SK-N-SH (cell line): ENCODE results near the gene COQ3. TPM values are rescaled to one million over a fixed set of nuclear protein-coding genes. Genes with fewer than 3 reads are reported as not detected.

Experiments
- CTCF ChIA-PET: fragments of 300-600, 350-600 bp; formaldehyde crosslinking; extraction: SDS; loops from one replicate; lab custom pipeline; 2021; lab: Yijun Ruan, JAX
- POLR2A ChIA-PET: fragments of 350-600 bp; sonication (Branson Sonifier 250); formaldehyde crosslinking; extraction: SDS; loops from one replicate; lab custom pipeline; 2020; ENCODE audit warnings: antibody characterized with exemption, inconsistent platforms; lab: Yijun Ruan, JAX
- DNase-seq: peaks from one replicate; pipeline ENCODE4 v3.0.0; 2012
- H2AFZ ChIP-seq: fragments of 200-600 bp; sonication (generic); 2 replicates; pipeline ENCODE4 v1.8.1; 2016; ENCODE audit warnings: antibody characterized with exemption, mild to moderate bottlenecking, low read depth
- H3F3A ChIP-seq: fragments of 200-600 bp; sonication (generic); replicated peaks from 2 replicates; pipeline ENCODE3; 2016; ENCODE audit warnings: antibody characterized with exemption, mild to moderate bottlenecking; ENCODE audit not compliant: insufficient read depth
- H3K27ac ChIP-seq, 2 experiments: fragments of 200-500 bp in 1 of 2; fragments of 200-600 bp in 1 of 2; sonication (Bioruptor generic) in 1 of 2; sonication (generic), shearing (Covaris generic) in 1 of 2; 2 replicates each; pipeline versions ENCODE4 v1.5.1 to v1.6.1; 2014 to 2016; ENCODE audit warnings: low read depth in 2 of 2, inconsistent platforms in 1 of 2, low read length in 1 of 2, mild to moderate bottlenecking in 1 of 2, mixed read lengths in 1 of 2
- H3K27me3 ChIP-seq: fragments of 200-600 bp; sonication (generic), shearing (Covaris generic); 2 replicates; pipeline ENCODE4 v1.6.1; 2016; ENCODE audit warnings: mixed run types; ENCODE audit not compliant: insufficient read depth
- H3K36me3 ChIP-seq, 2 experiments: fragments of 200-500 bp in 1 of 2; fragments of 200-600 bp in 1 of 2; sonication (Bioruptor generic) in 1 of 2; sonication (generic) in 1 of 2; replicated peaks in 1 of 2; 2 replicates each; pipeline versions ENCODE3 to v1.5.1; 2014 to 2016; ENCODE audit warnings: low read length in 1 of 2, mild to moderate bottlenecking in 1 of 2; ENCODE audit not compliant: insufficient read depth in 2 of 2, control insufficient read depth in 1 of 2
- H3K4me1 ChIP-seq, 2 experiments: fragments of 200-500 bp in 1 of 2; fragments of 200-600 bp in 1 of 2; sonication (Bioruptor generic) in 1 of 2; sonication (generic), shearing (Covaris generic) in 1 of 2; 2 replicates each; pipeline versions ENCODE4 v1.5.1 to v1.6.1; 2014 to 2016; ENCODE audit warnings: low read depth in 1 of 2, low read length in 1 of 2, mixed run types in 1 of 2; ENCODE audit not compliant: insufficient read depth in 2 of 2, control insufficient read depth in 1 of 2
- H3K4me2 ChIP-seq: fragments of 200-600 bp; sonication (generic), shearing (Covaris generic); 2 replicates; pipeline ENCODE4 v1.6.1; 2017; ENCODE audit warnings: mixed run types
- H3K4me3 ChIP-seq, 2 experiments: fragments of 200-500 bp in 1 of 2; fragments of 200-600 bp in 1 of 2; sonication (Bioruptor generic) in 1 of 2; sonication (generic), shearing (Covaris generic) in 1 of 2; 2 replicates each; pipeline versions ENCODE4 v1.5.1 to v1.8.1; 2014 to 2016; ENCODE audit warnings: low read depth in 2 of 2, inconsistent platforms in 1 of 2, low read length in 1 of 2, mild to moderate bottlenecking in 1 of 2, mixed read lengths in 1 of 2, moderate library complexity in 1 of 2
- H3K79me2 ChIP-seq: fragments of 200-600 bp; sonication (generic); 2 replicates; pipeline ENCODE4 v1.8.1; 2017; ENCODE audit warnings: mild to moderate bottlenecking; ENCODE audit not compliant: insufficient read depth
- H3K9ac ChIP-seq: fragments of 200-600 bp; sonication (generic); 2 replicates; pipeline ENCODE4 v1.6.1; 2017; ENCODE audit warnings: mixed run types
- H3K9me2 ChIP-seq: fragments of 200-600 bp; sonication (generic); 2 replicates; pipeline ENCODE4 v1.6.1; 2017; ENCODE audit warnings: mixed run types
- H3K9me3 ChIP-seq: fragments of 200-600 bp; sonication (generic); 2 replicates; pipeline ENCODE4 v1.6.1; 2017; ENCODE audit warnings: mixed run types, mild to moderate bottlenecking, moderate library complexity
- H4K20me1 ChIP-seq: fragments of 200-600 bp; sonication (generic); 2 replicates; pipeline ENCODE4 v1.6.1; 2017; ENCODE audit warnings: mild to moderate bottlenecking, mixed run types; ENCODE audit not compliant: insufficient read depth
- CHD2 ChIP-seq: fragments of 150-350 bp; IDR thresholded peaks from 2 replicates; pipeline ENCODE4 v1.6.1; 2018; ENCODE audit warnings: low read length; ENCODE audit not compliant: partially characterized antibody
- EP300 ChIP-seq, 2 experiments: IDR thresholded peaks; 2 replicates each; pipeline versions ENCODE4 v1.4.0 to v1.6.1; 2012; ENCODE audit warnings: borderline replicate concordance in 1 of 2, low read depth in 1 of 2, low read length in 1 of 2
- FOSL2 ChIP-seq: IDR thresholded peaks from 2 replicates; pipeline ENCODE4 v1.4.0; 2012; ENCODE audit warnings: low read depth, mild to moderate bottlenecking, moderate library complexity, borderline replicate concordance
- FOXJ3 ChIP-seq: sonication (generic); formaldehyde crosslinking; IDR thresholded peaks from 2 replicates; pipeline ENCODE4 v1.5.1; 2020; ENCODE audit warnings: mild to moderate bottlenecking, missing genetic modification reagents
- FOXM1 ChIP-seq: IDR thresholded peaks from 2 replicates; pipeline ENCODE4 v1.4.0; 2012; ENCODE audit warnings: low read depth, mild to moderate bottlenecking
- GABPA ChIP-seq: IDR thresholded peaks from 2 replicates; pipeline ENCODE4 v1.4.0; 2012; ENCODE audit warnings: low read depth, mild to moderate bottlenecking
- MAX ChIP-seq: IDR thresholded peaks from 2 replicates; pipeline ENCODE4 v1.4.0; 2012; ENCODE audit warnings: low read depth
- NFIC ChIP-seq: IDR thresholded peaks from 2 replicates; pipeline ENCODE4 v1.4.0; 2012; ENCODE audit warnings: borderline replicate concordance
- NRF1 ChIP-seq: IDR thresholded peaks from 2 replicates; pipeline ENCODE4 v1.6.1; 2012; ENCODE audit warnings: low read depth, mild to moderate bottlenecking, low read length
- SIN3A ChIP-seq: IDR thresholded peaks from 2 replicates; pipeline ENCODE4 v1.6.1; 2012; ENCODE audit warnings: low read depth, mild to moderate bottlenecking, low read length, moderate library complexity, borderline replicate concordance
- SMC3 ChIP-seq: IDR thresholded peaks from 2 replicates; pipeline ENCODE4 v1.6.1; 2012; ENCODE audit warnings: low read depth, low read length, improper control_type of control experiment
- TAF1 ChIP-seq: IDR thresholded peaks from 2 replicates; pipeline ENCODE4 v1.6.1; 2012; ENCODE audit warnings: low read depth, mild to moderate bottlenecking, low read length, moderate library complexity, borderline replicate concordance
- TEAD4 ChIP-seq: IDR thresholded peaks from 2 replicates; pipeline ENCODE4 v1.4.0; 2012; ENCODE audit warnings: mild to moderate bottlenecking, borderline replicate concordance; ENCODE audit not compliant: insufficient read depth
- YY1 ChIP-seq: IDR thresholded peaks from 2 replicates; pipeline ENCODE4 v1.4.0; 2012; ENCODE audit warnings: low read depth, mild to moderate bottlenecking
- ZBTB33 ChIP-seq: IDR thresholded peaks from 2 replicates; pipeline ENCODE4 v1.4.0; 2012; ENCODE audit warnings: low read depth, borderline replicate concordance
- WGBS: methylation state at CpG from one replicate; pipeline ENCODE4 v1.1.6; 2017; ENCODE audit warnings: low lambda C conversion rate; 5-methylcytosine and 5-hydroxymethylcytosine counted together
- polyA plus RNA-seq, 3 experiments: library from polyadenylated mRNA; depleted of rRNA; stranded (reverse); fragments of >200 nt; gene quantifications; 2 replicates each; pipeline ENCODE4 v1.2.3, GENCODE V29; 2012
- TF ChIP-seq, protein P1 (sequence below): fragments of 150-350 bp; IDR thresholded peaks from 2 replicates; pipeline ENCODE4 v1.6.1; 2017; ENCODE audit warnings: antibody characterized with exemption, low read length, low read depth, borderline replicate concordance
- TF ChIP-seq, protein P2 (sequence below): IDR thresholded peaks from 2 replicates; pipeline ENCODE4; 2012
- TF ChIP-seq, protein P3 (sequence below): fragments of 200-600 bp; sonication (generic); IDR thresholded peaks from 2 replicates; pipeline ENCODE4 v1.6.1; 2017; ENCODE audit warnings: antibody characterized with exemption, mild to moderate bottlenecking, moderate library complexity

COQ3 gene
- polyA plus RNA-seq, 1 of the 3 experiments (the other 2 are of a cell fraction) = 6.4 TPM

GRCh38 chr6:99426451-99426757, 32.4 kb upstream of the COQ3 start:
- TF ChIP-seq SMC3 (no peak), EP300 (IDR thresholded peaks at IDR 0.05; ENCODE audit: borderline replicate concordance in 1 of 2, low read depth in 1 of 2, low read length in 1 of 2) (no peak), SIN3A (no peak), FOSL2 (no peak), FOXM1 (no peak), GABPA (no peak), FOXJ3 (CRISPR knock-in tag) (no peak), NRF1 (no peak), TAF1 (no peak), ZBTB33 (no peak), CHD2 (no peak), NFIC (no peak), MAX (no peak), TEAD4 (no peak), YY1 (no peak)
- TF ChIP-seq, protein P1, sequence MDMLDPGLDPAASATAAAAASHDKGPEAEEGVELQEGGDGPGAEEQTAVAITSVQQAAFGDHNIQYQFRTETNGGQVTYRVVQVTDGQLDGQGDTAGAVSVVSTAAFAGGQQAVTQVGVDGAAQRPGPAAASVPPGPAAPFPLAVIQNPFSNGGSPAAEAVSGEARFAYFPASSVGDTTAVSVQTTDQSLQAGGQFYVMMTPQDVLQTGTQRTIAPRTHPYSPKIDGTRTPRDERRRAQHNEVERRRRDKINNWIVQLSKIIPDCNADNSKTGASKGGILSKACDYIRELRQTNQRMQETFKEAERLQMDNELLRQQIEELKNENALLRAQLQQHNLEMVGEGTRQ = no peak
- TF ChIP-seq, protein P2, sequence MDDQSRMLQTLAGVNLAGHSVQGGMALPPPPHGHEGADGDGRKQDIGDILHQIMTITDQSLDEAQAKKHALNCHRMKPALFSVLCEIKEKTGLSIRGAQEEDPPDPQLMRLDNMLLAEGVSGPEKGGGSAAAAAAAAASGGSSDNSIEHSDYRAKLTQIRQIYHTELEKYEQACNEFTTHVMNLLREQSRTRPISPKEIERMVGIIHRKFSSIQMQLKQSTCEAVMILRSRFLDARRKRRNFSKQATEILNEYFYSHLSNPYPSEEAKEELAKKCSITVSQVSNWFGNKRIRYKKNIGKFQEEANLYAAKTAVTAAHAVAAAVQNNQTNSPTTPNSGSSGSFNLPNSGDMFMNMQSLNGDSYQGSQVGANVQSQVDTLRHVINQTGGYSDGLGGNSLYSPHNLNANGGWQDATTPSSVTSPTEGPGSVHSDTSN = no peak
- TF ChIP-seq, protein P3, sequence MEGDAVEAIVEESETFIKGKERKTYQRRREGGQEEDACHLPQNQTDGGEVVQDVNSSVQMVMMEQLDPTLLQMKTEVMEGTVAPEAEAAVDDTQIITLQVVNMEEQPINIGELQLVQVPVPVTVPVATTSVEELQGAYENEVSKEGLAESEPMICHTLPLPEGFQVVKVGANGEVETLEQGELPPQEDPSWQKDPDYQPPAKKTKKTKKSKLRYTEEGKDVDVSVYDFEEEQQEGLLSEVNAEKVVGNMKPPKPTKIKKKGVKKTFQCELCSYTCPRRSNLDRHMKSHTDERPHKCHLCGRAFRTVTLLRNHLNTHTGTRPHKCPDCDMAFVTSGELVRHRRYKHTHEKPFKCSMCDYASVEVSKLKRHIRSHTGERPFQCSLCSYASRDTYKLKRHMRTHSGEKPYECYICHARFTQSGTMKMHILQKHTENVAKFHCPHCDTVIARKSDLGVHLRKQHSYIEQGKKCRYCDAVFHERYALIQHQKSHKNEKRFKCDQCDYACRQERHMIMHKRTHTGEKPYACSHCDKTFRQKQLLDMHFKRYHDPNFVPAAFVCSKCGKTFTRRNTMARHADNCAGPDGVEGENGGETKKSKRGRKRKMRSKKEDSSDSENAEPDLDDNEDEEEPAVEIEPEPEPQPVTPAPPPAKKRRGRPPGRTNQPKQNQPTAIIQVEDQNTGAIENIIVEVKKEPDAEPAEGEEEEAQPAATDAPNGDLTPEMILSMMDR = no peak

More at GRCh38 chr6:99426451-99426757, 32.4 kb upstream of the COQ3 start:
- peaks cover 16% of the 10 kb centered on the region for H3F3A ChIP-seq
- WGBS = 42% methylated on average over 4 of the region's 4 CpGs
- peak overlapping the region; percentile 77 for H3K4me2 ChIP-seq
- peaks cover 8 to 13% of the 10 kb centered on the region in 2 experiments for H3K4me1 ChIP-seq
- peaks cover 31% of the 10 kb centered on the region for H4K20me1 ChIP-seq
- peak overlapping the region; percentile 75 for H2AFZ ChIP-seq
- peak overlapping the region; percentile 97 to 99 for H3K27ac ChIP-seq
- CTCF ChIA-PET = interaction anchor here (0.6 to 2.6 kb wide), 15 partner anchors 8 to 184 kb away, joined by 3 to 28 read pairs (median 5); partner anchors contain the start of gene FAXC
- no peaks in the 10 kb centered on the region for H3K9me3 ChIP-seq
- H3K27me3 ChIP-seq = no peaks in the 10 kb centered on the region
- peak overlapping the region; percentile 90 to 99 for H3K4me3 ChIP-seq
- no peak for DNase-seq
- H3K36me3 ChIP-seq = peaks cover 10 to 12% of the 10 kb centered on the region in 2 experiments
- H3K79me2 ChIP-seq = peaks cover 59% of the 10 kb centered on the region
- no peaks in the 10 kb centered on the region for H3K9me2 ChIP-seq
- POLR2A ChIA-PET = no interaction called here
- peak overlapping the region; percentile 94 for H3K9ac ChIP-seq
